ENCODE data around the gene LRRC28. TPM values are rescaled to one million over a fixed set of nuclear protein-coding genes. Genes with fewer than 3 reads are reported as not detected.
A peak's percentile ranks its signal among the peaks of the same experiment; 100 is the strongest.

Gene LRRC28
- polyA plus RNA-seq, 1 donor from 2014 or later, result 20.4 TPM

DNA sequence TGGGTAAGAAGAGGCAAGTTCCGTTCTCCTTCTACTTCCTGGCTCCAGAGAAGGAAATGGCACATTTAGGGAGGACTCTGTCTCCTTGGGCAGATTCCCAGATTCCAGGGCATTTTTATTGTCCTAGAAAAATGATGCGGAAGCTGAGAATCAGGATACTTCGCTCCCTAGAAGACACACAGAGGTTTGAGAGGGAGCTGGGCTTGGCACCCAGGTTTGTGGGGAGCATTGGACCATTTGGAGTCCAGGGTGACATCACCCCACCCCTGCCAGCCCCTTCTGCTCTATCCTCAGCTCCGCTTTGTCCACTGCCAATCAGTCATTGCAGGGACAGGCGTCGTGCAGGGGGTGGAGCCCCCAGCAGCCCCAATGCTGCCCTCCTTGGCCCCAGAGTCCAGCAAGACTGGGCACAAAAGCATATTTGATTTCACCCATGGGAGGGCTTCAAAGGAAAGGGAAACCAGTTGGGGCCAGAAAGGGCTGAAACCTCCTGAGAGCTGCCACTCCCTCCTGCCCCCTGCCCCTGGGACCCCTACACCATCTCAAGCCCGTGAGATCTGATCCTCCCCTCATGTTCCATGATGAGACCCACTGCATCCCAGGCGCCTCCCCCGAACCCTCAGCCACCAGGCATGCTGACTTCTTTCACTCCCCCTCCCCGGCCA is 184.7 kb downstream of the LRRC28 start:
- H3K27ac ChIP-seq (ENCODE audit: low read length), result no peak overlapping the region
- no peak for TF ChIP-seq POLR2AphosphoS5 (IDR thresholded peaks at IDR 0.05)
- no peaks in the 10 kb centered on the region for H3K79me2 ChIP-seq (replicated peaks; ENCODE audit: insufficient read depth, low read length)
- peak overlapping the region; percentile 5 for H3K9ac ChIP-seq (ENCODE audit: low read length)
- H2AFZ ChIP-seq (ENCODE audit: low read depth, low read length), result no peak overlapping the region
- H3K36me3 ChIP-seq (ENCODE audit: insufficient read depth, low read length), result no peaks in the 10 kb centered on the region
- H3K27me3 ChIP-seq (ENCODE audit: insufficient read depth, low read depth, low read length), result no peaks in the 10 kb centered on the region
- no peaks in the 10 kb centered on the region for H3K9me2 ChIP-seq (ENCODE audit: insufficient read depth, low read length)
- H3K4me2 ChIP-seq (ENCODE audit: low read length), result no peak overlapping the region
- H3K9me3 ChIP-seq (ENCODE audit: low read length), result no peaks in the 10 kb centered on the region
- no peaks in the 10 kb centered on the region for H3F3A ChIP-seq (ENCODE audit: insufficient read depth, low read length, poor library complexity, severe bottlenecking)
- H4K20me1 ChIP-seq (ENCODE audit: insufficient read depth), result no peaks in the 10 kb centered on the region
- no peak overlapping the region for H3K4me3 ChIP-seq (ENCODE audit: low read length)

DNA sequence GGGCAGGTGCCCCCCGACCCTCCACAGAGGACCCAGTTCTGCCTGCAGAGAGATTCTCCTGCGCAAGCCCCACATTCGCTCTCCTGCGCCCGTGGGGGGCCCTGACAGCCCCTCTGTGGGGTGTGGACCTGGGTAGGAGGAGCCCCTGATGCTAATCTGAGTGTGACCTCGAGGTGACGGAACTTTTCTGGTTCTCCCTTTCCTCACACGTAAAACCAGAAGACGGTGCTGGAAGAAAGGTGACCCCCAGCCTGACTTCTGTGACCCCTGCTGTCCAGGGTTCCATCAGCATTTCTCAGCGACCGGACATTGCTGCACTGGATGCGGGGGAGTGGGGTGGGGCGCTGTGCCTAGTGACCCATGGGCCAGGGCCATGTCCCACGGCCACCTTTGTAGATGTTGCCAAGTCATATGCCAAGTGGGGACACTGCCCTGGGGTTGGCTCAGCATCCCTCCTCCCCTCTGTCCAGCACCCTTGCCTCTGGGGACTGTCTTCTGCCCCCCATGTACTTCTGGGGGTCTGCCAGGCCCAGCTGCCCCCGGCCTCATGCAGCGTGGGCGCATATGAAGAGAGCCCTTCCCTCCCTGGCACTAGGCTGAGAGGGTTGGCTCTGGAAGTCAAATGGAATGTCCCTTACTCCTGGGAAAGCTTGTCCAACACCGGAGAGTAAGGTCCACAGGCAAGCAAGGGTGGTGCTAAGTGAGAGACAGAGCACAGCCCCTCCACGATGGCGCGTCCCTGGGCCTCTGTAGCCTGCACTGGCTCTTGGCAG is 185.4 kb downstream of the LRRC28 start:
- Histone ChIP-seq H3K4me3 (ENCODE audit: low read length) (no peak overlapping the region), H3F3A (ENCODE audit: insufficient read depth, low read length, poor library complexity, severe bottlenecking) (no peaks in the 10 kb centered on the region), H4K20me1 (ENCODE audit: insufficient read depth) (no peaks in the 10 kb centered on the region), H2AFZ (ENCODE audit: low read depth, low read length) (no peak overlapping the region), H3K27me3 (ENCODE audit: insufficient read depth, low read depth, low read length) (no peaks in the 10 kb centered on the region), H3K27ac (ENCODE audit: low read length) (no peak overlapping the region), H3K9me3 (ENCODE audit: low read length) (no peaks in the 10 kb centered on the region), H3K79me2 (replicated peaks; ENCODE audit: insufficient read depth, low read length) (no peaks in the 10 kb centered on the region), H3K4me2 (ENCODE audit: low read length) (no peak overlapping the region), H3K9me2 (ENCODE audit: insufficient read depth, low read length) (no peaks in the 10 kb centered on the region), H3K9ac (ENCODE audit: low read length) (no peak overlapping the region), H3K36me3 (ENCODE audit: insufficient read depth, low read length) (no peaks in the 10 kb centered on the region)
- TF ChIP-seq, protein P1, sequence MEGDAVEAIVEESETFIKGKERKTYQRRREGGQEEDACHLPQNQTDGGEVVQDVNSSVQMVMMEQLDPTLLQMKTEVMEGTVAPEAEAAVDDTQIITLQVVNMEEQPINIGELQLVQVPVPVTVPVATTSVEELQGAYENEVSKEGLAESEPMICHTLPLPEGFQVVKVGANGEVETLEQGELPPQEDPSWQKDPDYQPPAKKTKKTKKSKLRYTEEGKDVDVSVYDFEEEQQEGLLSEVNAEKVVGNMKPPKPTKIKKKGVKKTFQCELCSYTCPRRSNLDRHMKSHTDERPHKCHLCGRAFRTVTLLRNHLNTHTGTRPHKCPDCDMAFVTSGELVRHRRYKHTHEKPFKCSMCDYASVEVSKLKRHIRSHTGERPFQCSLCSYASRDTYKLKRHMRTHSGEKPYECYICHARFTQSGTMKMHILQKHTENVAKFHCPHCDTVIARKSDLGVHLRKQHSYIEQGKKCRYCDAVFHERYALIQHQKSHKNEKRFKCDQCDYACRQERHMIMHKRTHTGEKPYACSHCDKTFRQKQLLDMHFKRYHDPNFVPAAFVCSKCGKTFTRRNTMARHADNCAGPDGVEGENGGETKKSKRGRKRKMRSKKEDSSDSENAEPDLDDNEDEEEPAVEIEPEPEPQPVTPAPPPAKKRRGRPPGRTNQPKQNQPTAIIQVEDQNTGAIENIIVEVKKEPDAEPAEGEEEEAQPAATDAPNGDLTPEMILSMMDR (IDR thresholded peaks at IDR 0.05; ENCODE audit: poor library complexity, severe bottlenecking), result no peak
- TF ChIP-seq, protein P2, sequence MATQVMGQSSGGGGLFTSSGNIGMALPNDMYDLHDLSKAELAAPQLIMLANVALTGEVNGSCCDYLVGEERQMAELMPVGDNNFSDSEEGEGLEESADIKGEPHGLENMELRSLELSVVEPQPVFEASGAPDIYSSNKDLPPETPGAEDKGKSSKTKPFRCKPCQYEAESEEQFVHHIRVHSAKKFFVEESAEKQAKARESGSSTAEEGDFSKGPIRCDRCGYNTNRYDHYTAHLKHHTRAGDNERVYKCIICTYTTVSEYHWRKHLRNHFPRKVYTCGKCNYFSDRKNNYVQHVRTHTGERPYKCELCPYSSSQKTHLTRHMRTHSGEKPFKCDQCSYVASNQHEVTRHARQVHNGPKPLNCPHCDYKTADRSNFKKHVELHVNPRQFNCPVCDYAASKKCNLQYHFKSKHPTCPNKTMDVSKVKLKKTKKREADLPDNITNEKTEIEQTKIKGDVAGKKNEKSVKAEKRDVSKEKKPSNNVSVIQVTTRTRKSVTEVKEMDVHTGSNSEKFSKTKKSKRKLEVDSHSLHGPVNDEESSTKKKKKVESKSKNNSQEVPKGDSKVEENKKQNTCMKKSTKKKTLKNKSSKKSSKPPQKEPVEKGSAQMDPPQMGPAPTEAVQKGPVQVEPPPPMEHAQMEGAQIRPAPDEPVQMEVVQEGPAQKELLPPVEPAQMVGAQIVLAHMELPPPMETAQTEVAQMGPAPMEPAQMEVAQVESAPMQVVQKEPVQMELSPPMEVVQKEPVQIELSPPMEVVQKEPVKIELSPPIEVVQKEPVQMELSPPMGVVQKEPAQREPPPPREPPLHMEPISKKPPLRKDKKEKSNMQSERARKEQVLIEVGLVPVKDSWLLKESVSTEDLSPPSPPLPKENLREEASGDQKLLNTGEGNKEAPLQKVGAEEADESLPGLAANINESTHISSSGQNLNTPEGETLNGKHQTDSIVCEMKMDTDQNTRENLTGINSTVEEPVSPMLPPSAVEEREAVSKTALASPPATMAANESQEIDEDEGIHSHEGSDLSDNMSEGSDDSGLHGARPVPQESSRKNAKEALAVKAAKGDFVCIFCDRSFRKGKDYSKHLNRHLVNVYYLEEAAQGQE (IDR thresholded peaks at IDR 0.05; ENCODE audit: borderline replicate concordance), result no peak
- TF ChIP-seq MXI1 (conservative IDR thresholded peaks at IDR 0.05; ENCODE audit: poor library complexity, severe bottlenecking) (no peak), EP300 (conservative IDR thresholded peaks at IDR 0.05; ENCODE audit: poor library complexity, severe bottlenecking) (no peak), SMC3 (conservative IDR thresholded peaks at IDR 0.05; ENCODE audit: poor library complexity) (no peak), RAD21 (conservative IDR thresholded peaks at IDR 0.05) (no peak), EZH2 (IDR thresholded peaks at IDR 0.05; ENCODE audit: borderline replicate concordance, insufficient read depth, low read length, poor library complexity, severe bottlenecking) (no peak), POLR2AphosphoS5 (IDR thresholded peaks at IDR 0.05) (no peak), TAF1 (IDR thresholded peaks at IDR 0.05; ENCODE audit: low read depth) (no peak)

Data from neural cell (in vitro differentiated cells).